ENCODE measurements around the gene ISCA2.
"Not testable (repeated sequence)": the region's sequence is repeated elsewhere in the genome, so short reads cannot be mapped to it uniquely, and the experiment has no call there.

Gene ISCA2

GRCh38 chr14:74528886-74529285 lies 35.3 kb downstream of the ISCA2 start:
- H3K4me3 ChIP-seq (replicated peaks in 1 of 2; ENCODE audit: low read depth in 2 of 2, low read length in 2 of 2) = no peak overlapping the region
- TF ChIP-seq, protein P1, sequence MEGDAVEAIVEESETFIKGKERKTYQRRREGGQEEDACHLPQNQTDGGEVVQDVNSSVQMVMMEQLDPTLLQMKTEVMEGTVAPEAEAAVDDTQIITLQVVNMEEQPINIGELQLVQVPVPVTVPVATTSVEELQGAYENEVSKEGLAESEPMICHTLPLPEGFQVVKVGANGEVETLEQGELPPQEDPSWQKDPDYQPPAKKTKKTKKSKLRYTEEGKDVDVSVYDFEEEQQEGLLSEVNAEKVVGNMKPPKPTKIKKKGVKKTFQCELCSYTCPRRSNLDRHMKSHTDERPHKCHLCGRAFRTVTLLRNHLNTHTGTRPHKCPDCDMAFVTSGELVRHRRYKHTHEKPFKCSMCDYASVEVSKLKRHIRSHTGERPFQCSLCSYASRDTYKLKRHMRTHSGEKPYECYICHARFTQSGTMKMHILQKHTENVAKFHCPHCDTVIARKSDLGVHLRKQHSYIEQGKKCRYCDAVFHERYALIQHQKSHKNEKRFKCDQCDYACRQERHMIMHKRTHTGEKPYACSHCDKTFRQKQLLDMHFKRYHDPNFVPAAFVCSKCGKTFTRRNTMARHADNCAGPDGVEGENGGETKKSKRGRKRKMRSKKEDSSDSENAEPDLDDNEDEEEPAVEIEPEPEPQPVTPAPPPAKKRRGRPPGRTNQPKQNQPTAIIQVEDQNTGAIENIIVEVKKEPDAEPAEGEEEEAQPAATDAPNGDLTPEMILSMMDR (IDR thresholded peaks at IDR 0.05; ENCODE audit: low read depth, low read length) = no peak
- DNase-seq (ENCODE audit: low read depth in 2 of 2) = no peak

DNA sequence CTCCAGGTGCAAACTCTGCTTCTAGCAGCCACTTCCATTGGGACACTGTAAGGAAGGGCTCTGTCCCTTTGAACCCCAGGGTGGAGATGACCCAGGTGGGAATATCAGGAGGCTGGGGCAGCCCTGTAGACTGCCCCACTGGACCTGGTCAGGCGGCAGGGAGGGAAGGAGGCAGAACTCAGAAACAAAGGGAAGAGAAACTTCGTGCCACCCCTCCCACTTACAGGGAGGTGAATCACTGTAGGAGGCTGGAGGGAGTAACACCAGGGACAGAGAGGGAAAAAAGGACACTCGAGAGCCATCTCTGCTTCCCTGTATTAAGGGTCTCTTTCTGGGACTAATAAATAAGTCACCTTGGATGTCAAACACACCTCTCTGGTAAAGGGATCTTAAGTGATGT lies 37.4 kb downstream of the ISCA2 start:
- no peak overlapping the region for H3K4me3 ChIP-seq (replicated peaks in 1 of 2; ENCODE audit: low read depth in 2 of 2, low read length in 2 of 2)
- TF ChIP-seq, protein P1 (IDR thresholded peaks at IDR 0.05; ENCODE audit: low read depth, low read length) = no peak
- no peak for DNase-seq (ENCODE audit: low read depth in 2 of 2)

DNA sequence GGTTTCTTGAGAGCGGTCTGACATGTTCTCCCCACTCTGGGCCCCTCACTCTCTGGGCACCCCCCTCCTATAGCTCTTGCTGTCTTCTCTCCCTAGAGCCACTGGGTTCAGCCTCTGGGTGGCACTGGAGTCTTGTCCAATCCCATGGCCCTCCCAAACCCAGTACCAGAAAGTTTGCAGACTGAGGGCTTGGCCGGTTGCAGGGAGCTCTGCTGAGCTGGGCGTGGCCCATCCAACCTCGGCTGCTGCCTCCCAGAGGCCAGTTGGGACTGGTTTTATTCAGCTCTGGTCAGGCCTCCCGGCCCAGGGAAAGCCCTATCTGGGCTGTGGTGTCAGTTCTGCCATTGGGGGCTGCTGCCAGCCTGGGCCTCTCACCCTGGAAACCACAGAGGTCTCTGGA lies 37.9 kb downstream of the ISCA2 start:
- TF ChIP-seq, protein P1 (IDR thresholded peaks at IDR 0.05; ENCODE audit: low read depth, low read length) = no peak
- peak; percentile 54 to 76 for DNase-seq (ENCODE audit: low read depth in 2 of 2)
- H3K4me3 ChIP-seq (replicated peaks in 1 of 2; ENCODE audit: low read depth in 2 of 2, low read length in 2 of 2) = no peak overlapping the region

DNA sequence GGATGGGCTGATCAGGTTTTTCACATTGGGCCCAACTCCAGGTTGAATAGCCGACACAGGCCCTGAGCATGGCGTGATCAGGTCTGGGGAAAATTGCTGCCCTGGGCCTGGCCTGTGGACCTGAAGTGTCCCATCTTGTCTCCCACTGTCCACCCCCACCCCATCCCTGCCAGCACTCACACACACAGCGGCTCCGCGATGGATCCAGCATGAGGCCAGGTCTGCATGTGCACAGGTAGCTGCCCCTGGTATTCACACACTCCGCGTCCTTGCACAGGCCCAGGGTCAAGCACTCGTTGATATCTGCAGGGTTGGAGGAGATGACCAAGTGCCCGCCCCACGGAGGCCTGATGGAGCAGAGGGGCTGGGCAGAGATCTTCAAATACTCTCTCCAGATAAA lies 38.7 kb downstream of the ISCA2 start:
- no peak overlapping the region for H3K4me3 ChIP-seq (replicated peaks in 1 of 2; ENCODE audit: low read depth in 2 of 2, low read length in 2 of 2)
- DNase-seq (ENCODE audit: low read depth in 2 of 2) = no peak
- TF ChIP-seq, protein P1 (IDR thresholded peaks at IDR 0.05; ENCODE audit: low read depth, low read length) = no peak

- no peak overlapping the region for H3K4me3 ChIP-seq (replicated peaks in 1 of 2; ENCODE audit: low read depth in 2 of 2, low read length in 2 of 2)
- no peak for DNase-seq (ENCODE audit: low read depth in 2 of 2)
- TF ChIP-seq, protein P1 (IDR thresholded peaks at IDR 0.05; ENCODE audit: low read depth, low read length) = no peak
Observed at GRCh38 chr14:74533576-74533975, 40.0 kb downstream of the ISCA2 start.

- DNase-seq (ENCODE audit: low read depth in 2 of 2) = no peak
- no peak overlapping the region for H3K4me3 ChIP-seq (replicated peaks in 1 of 2; ENCODE audit: low read depth in 2 of 2, low read length in 2 of 2)
- TF ChIP-seq, protein P1 (IDR thresholded peaks at IDR 0.05; ENCODE audit: low read depth, low read length) = no peak
Observed at GRCh38 chr14:74535756-74536325, 42.3 kb downstream of the ISCA2 start.

DNA sequence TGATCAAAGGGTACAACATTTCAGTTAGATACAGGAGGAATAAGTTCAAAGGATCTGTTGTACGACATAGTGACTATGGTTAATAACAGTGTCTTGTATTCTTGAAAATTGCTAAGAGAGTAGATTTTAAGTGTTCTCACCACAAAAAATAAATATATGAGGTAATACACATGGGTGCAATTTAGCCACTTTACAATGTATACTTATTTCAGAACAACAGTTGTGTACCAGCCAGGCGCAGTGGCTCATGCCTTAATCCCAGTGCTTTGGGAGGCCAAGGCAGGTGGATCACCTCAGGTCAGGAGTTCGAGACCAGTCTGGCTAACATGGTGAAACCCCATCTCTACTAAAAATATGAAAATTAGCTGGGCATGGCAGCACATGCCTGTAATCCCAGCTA lies 42.8 kb downstream of the ISCA2 start:
- not testable (repeated sequence) for H3K4me3 ChIP-seq (replicated peaks in 1 of 2; ENCODE audit: low read depth in 2 of 2, low read length in 2 of 2); DNase-seq (ENCODE audit: low read depth in 2 of 2)

Measured in cardiac fibroblast (primary cell).